Peyer's patch (tissue), 4 donors: ENCODE measurements around the gene AFDN. TPM values are rescaled to one million over a fixed set of nuclear protein-coding genes. Genes with fewer than 3 reads are reported as not detected.

Source experiments
- DNase-seq, 3 donors: peaks; one replicate each; pipeline ENCODE4 v3.0.0-alpha.2; 2017 to 2019
- H3K27ac ChIP-seq, 4 donors: fragments of 200-600 bp; sonication (generic); one replicate each; pipeline ENCODE4 v1.5.1; 2016 to 2019
- H3K27me3 ChIP-seq, 2 donors: fragments of 200-600 bp; sonication (generic); one replicate each; pipeline ENCODE4 v1.5.1; 2019
- H3K36me3 ChIP-seq, 3 donors: fragments of 200-600 bp; sonication (generic); one replicate each; pipeline ENCODE4 v1.5.1; 2016 to 2019
- H3K4me1 ChIP-seq, 4 donors: fragments of 200-600 bp; sonication (generic); one replicate each; pipeline ENCODE4 v1.5.1; 2016 to 2019
- H3K4me3 ChIP-seq, 4 donors: fragments of 200-600 bp; sonication (generic); 1 replicate in 3 of 4; 2 replicates in 1 of 4; pipeline ENCODE4 v1.5.1; 2016 to 2019; ENCODE audit warnings: mild to moderate bottlenecking in 1 of 4
- H3K9me3 ChIP-seq, 4 donors: fragments of 200-600 bp; sonication (generic); one replicate each; pipeline ENCODE4 v1.5.1; 2016 to 2019; ENCODE audit warnings: mild to moderate bottlenecking in 1 of 4
- CTCF ChIP-seq, 6 experiments: fragments of 450-650 bp in 4 of 6; fragments of 200-600 bp in 2 of 6; sonication (generic) in 1 of 6; IDR thresholded peaks; one replicate each; pipeline ENCODE4 v1.5.1; 2017 to 2019; ENCODE audit warnings: antibody characterized with exemption in 6 of 6, mild to moderate bottlenecking in 3 of 6, moderate library complexity in 1 of 6
- POLR2A ChIP-seq, 2 donors: fragments of 450-650 bp; IDR thresholded peaks; one replicate each; pipeline ENCODE4 v1.5.1; 2017; ENCODE audit warnings: antibody characterized with exemption in 2 of 2, mild to moderate bottlenecking in 2 of 2, moderate library complexity in 2 of 2
- total RNA-seq, 4 donors: library from RNA; depleted of rRNA; stranded (reverse); fragments of >200 nt; gene quantifications; one replicate each; pipeline ENCODE4 v1.1.0, GENCODE V29; 2016

AFDN gene
- total RNA-seq, 4 donors from 2014 or later: 265 to 326 (median 313) TPM

DNA sequence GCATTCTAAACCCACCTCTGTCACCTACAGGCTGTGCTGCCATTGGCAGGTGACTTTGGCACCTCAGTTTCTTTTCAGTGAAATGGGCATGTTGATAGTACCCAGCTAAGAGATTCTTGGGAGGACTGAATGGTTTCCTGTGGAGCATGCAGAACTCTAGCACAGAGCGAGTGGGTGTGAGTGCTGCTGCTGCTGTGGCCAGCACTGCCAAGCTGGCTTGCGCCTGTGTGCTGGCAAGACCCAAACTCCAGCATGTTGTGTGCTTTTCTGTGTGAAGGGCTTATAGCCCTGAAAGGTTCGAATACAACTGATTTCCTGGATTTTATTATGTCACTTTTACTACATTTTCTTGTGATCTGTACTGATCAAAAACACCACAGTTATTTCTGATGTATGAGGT is 92.6 kb downstream of the AFDN start:
- Histone ChIP-seq H3K27ac (no peak overlapping the region), H3K4me1 (no peaks in the 10 kb centered on the region), H3K4me3 (no peak overlapping the region), H3K36me3 (peaks cover 0 to 75% (median 3%) of the 10 kb centered on the region in 3 donors), H3K27me3 (no peaks in the 10 kb centered on the region), H3K9me3 (no peaks in the 10 kb centered on the region)
- no peak for DNase-seq
- TF ChIP-seq CTCF (IDR thresholded peaks at IDR 0.05) (no peak), POLR2A (IDR thresholded peaks at IDR 0.05) (no peak)

- no peaks in the 10 kb centered on the region for H3K9me3 ChIP-seq
- H3K27me3 ChIP-seq: no peaks in the 10 kb centered on the region
- TF ChIP-seq POLR2A (IDR thresholded peaks at IDR 0.05) (no peak), CTCF (IDR thresholded peaks at IDR 0.05) (no peak)
- no peak overlapping the region for H3K27ac ChIP-seq
- no peak overlapping the region for H3K4me3 ChIP-seq
- peaks cover 0 to 75% (median 3%) of the 10 kb centered on the region in 3 donors for H3K36me3 ChIP-seq
- no peak for DNase-seq
- no peaks in the 10 kb centered on the region for H3K4me1 ChIP-seq
These were observed 93.5 kb downstream of the AFDN start for GRCh38 chr6:167920165-167920564.

DNA sequence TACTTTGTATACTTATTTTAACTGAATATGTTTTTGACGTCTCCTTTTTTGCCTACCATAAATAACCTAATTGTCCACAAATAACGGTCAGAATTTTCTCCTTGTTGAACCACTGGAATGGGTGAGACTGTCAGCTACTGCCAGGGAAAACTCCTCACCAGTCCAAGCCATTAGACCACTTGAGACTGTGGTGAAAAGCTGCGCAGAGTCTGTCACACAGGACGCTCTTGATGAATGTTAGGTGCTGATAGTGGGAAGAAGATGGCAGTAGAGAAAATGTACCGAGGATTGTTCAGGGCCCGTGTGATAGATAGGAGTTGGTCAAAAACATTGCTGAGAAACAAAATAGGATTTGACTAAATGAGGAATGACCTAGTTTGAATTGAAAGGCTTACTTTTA is 95.1 kb downstream of the AFDN start:
- Histone ChIP-seq H3K27ac (no peak overlapping the region), H3K36me3 (peaks cover 0 to 73% (median 3%) of the 10 kb centered on the region in 3 donors), H3K9me3 (no peaks in the 10 kb centered on the region), H3K27me3 (no peaks in the 10 kb centered on the region), H3K4me3 (no peak overlapping the region), H3K4me1 (no peaks in the 10 kb centered on the region)
- TF ChIP-seq POLR2A (IDR thresholded peaks at IDR 0.05): no peak
- no peak for TF ChIP-seq CTCF (IDR thresholded peaks at IDR 0.05)
- no peak for DNase-seq

DNA sequence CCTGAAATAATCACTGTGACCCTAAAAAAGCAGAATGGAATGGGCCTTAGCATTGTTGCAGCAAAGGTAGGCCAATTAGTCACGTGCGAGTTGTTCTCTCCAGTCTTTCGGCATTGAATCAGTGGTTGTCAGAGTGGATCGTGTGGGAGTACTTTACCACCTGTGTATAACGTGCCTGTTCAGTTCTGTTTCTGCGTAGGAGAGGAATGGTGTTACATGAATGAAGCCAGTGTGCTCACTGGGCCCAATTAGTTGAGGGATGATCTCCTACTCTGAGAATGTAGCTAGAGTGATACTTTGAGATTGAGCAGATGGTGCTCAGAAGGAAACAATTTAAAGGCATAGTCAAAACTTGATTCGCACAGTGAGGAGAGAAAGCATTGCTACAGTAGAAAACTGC is 98.3 kb downstream of the AFDN start:
- Histone ChIP-seq H3K4me1 (no peaks in the 10 kb centered on the region), H3K36me3 (peaks cover 0 to 69% (median 3%) of the 10 kb centered on the region in 3 donors)
- TF ChIP-seq POLR2A (IDR thresholded peaks at IDR 0.05) (no peak), CTCF (IDR thresholded peaks at IDR 0.05) (no peak)

DNA sequence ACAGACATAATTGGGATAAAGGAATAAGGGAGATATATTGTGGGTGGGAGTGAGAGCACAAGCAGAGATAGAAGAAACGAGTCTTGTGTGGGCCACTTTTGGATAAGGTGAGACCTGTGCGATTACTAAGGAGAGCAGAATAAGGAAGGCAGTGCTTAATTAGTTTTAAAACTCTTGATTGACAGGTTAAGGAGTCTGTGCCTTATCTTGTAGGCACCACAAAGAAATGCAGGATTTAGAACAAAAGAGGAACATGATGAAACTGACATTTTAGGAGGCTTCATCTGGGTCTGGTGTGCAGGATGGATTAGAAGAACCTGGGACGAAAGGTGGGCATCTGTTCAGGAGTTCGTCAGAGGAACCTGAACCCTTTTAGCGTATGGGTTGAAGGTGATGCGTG is 100.5 kb downstream of the AFDN start:
- Histone ChIP-seq H3K27ac (no peak overlapping the region), H3K27me3 (no peaks in the 10 kb centered on the region), H3K4me1 (peaks cover 0 to 6% (median 0%) of the 10 kb centered on the region in 4 donors), H3K4me3 (no peak overlapping the region), H3K9me3 (no peaks in the 10 kb centered on the region), H3K36me3 (peaks cover 0 to 51% (median 3%) of the 10 kb centered on the region in 3 donors)
- no peak for DNase-seq
- no peak for TF ChIP-seq CTCF (IDR thresholded peaks at IDR 0.05)
- TF ChIP-seq POLR2A (IDR thresholded peaks at IDR 0.05): no peak

More for the DNA sequence above, 98.3 kb downstream of the AFDN start:
- Histone ChIP-seq H3K9me3 (no peaks in the 10 kb centered on the region), H3K27ac (no peak overlapping the region), H3K27me3 (no peaks in the 10 kb centered on the region), H3K4me3 (no peak overlapping the region)
- DNase-seq: no peak

DNA sequence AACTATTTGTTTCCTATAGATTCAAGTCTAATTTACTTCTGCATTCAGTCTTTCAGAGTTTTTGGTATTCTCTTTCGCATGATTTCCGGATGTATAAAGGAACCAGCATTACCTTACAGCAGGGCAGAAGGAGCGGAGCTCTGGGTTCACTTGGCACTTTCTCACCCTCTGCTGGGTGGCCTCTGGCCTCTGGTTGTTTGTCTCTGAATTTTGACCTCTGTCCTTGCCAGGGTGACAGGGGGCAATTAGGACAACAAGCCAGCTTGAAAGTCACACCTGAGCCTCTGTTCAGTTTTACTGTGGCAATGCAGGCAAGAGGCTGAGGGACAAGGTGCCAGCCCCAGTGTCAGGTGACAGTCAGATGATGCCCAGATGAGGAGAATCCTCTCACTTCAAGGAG is 101.4 kb downstream of the AFDN start:
- no peaks in the 10 kb centered on the region for H3K9me3 ChIP-seq
- no peaks in the 10 kb centered on the region for H3K27me3 ChIP-seq
- DNase-seq: no peak
- no peak overlapping the region for H3K4me3 ChIP-seq
- peaks cover 0 to 51% (median 0%) of the 10 kb centered on the region in 3 donors for H3K36me3 ChIP-seq
- no peak overlapping the region for H3K27ac ChIP-seq
- peaks cover 0 to 15% (median 0%) of the 10 kb centered on the region in 4 donors for H3K4me1 ChIP-seq
- no peak for TF ChIP-seq POLR2A (IDR thresholded peaks at IDR 0.05)
